GM21717 (cell line): ENCODE data around the gene CRYAB.

Experiments used
- ATAC-seq: cut with Tn5 transposase; IDR thresholded peaks from one replicate; pipeline ENCODE4 v1.9.1; 2021; ENCODE audit warnings: mild to moderate bottlenecking, moderate library complexity; ENCODE audit not compliant: unreplicated experiment

The CRYAB gene

GRCh38 chr11:111911563-111912401 is at the start of gene CRYAB:
CRYAB (minus strand) TSS chr11:111911770; CDS start chr11:111911724, 46 bp downstream.
- ATAC-seq: no peak

- no peak for ATAC-seq
Observed at GRCh38 chr11:111960916-111961315, 49.3 kb upstream of the CRYAB start.

- no peak for ATAC-seq
Observed at GRCh38 chr11:111957663-111958444, 46.3 kb upstream of the CRYAB start.

GRCh38 chr11:111954154-111954553 is 42.6 kb upstream of the CRYAB start:
- no peak for ATAC-seq

- ATAC-seq: no peak
Observed at GRCh38 chr11:111951565-111951964, 40.0 kb upstream of the CRYAB start.

- no peak for ATAC-seq
Observed at GRCh38 chr11:111949519-111950426, 38.2 kb upstream of the CRYAB start.

- ATAC-seq: no peak
Observed at GRCh38 chr11:111947143-111947542, 35.6 kb upstream of the CRYAB start.

- no peak for ATAC-seq
Observed at GRCh38 chr11:111946499-111946898, 34.9 kb upstream of the CRYAB start.

- ATAC-seq: no peak
Observed at GRCh38 chr11:111945198-111945597, 33.6 kb upstream of the CRYAB start.

GRCh38 chr11:111944651-111945051 is 33.1 kb upstream of the CRYAB start:
- ATAC-seq: no peak

GRCh38 chr11:111944139-111944538 is 32.6 kb upstream of the CRYAB start:
- no peak for ATAC-seq

- ATAC-seq: no peak
Observed at GRCh38 chr11:111942829-111943228, 31.3 kb upstream of the CRYAB start.

GRCh38 chr11:111941963-111942362 is 30.4 kb upstream of the CRYAB start:
- no peak for ATAC-seq

- ATAC-seq: no peak
Observed at GRCh38 chr11:111939836-111940604, 28.4 kb upstream of the CRYAB start.

- ATAC-seq: peak; percentile 91
Observed at GRCh38 chr11:111938687-111939160, 27.2 kb upstream of the CRYAB start.

GRCh38 chr11:111937844-111938243 is 26.3 kb upstream of the CRYAB start:
- ATAC-seq: no peak

GRCh38 chr11:111937461-111937769 is 25.8 kb upstream of the CRYAB start:
- no peak for ATAC-seq

GRCh38 chr11:111936040-111936540 is 24.5 kb upstream of the CRYAB start:
- ATAC-seq: no peak

- no peak for ATAC-seq
Observed at GRCh38 chr11:111935317-111936039, 23.9 kb upstream of the CRYAB start.
